HL-60/S4 treated with retinoic acid at 250 ng/mL for 4 days and 3 days (cell line): ENCODE results near the gene XPNPEP2.

Source experiments
- in situ Hi-C: fragments of 300-500 bp; cut with MboI; formaldehyde crosslinking; loops from 2 replicates; pipeline ENCODE4 v1.7.0; 2022; ENCODE audit warnings: low sequenced_read_pairs

XPNPEP2 gene

DNA sequence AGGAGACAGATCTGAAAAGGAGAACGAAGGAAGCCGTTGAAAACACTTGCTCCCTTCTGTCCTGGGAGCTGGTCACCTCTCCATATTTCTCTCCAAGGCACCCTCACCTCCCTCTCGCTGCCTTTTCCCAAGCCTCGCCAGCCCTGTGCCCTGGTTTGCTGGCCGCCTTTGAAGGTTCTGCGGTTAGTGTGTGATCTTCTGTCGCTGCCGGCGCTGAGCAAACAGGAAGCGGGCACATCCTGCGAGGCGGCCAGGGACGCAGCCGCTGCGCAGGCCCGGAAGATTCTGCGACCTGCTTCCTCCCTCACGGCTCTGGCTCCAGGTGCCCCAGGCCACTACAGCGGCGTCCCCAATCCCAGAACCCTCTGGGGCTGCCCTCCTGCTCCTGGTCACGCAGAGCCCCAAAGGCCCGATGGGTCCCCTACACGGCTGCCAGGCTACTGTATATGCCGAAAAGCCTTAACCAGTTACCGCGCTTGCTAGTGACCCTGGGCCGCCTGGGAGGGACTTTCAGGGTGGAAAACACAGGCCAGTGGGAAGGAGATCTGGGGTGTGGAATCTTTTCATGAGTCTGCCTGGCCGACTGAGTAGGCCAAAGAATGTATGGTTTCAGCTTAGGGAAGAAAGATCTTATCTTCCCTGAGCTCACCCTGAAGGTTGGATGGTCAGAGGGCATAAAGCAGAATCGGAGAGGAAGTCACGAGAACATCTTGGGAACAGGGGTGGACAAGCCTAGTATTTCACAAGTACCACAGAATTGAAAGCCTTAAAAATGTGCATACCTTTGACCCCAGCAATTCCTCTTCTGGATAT is 38.6 kb downstream of the XPNPEP2 start:
- in situ Hi-C loops, result no loop called here

- in situ Hi-C loops, result no loop called here
Observed at GRCh38 chrX:129779086-129779672, 40.4 kb downstream of the XPNPEP2 start.

- in situ Hi-C loops, result no loop called here
Observed at GRCh38 chrX:129779747-129780146, 41.0 kb downstream of the XPNPEP2 start, which contains the start of gene SASH3. Gene SASH3 (plus strand): TSS chrX:129779949. CDS start chrX:129780098, 149 bp downstream.

DNA sequence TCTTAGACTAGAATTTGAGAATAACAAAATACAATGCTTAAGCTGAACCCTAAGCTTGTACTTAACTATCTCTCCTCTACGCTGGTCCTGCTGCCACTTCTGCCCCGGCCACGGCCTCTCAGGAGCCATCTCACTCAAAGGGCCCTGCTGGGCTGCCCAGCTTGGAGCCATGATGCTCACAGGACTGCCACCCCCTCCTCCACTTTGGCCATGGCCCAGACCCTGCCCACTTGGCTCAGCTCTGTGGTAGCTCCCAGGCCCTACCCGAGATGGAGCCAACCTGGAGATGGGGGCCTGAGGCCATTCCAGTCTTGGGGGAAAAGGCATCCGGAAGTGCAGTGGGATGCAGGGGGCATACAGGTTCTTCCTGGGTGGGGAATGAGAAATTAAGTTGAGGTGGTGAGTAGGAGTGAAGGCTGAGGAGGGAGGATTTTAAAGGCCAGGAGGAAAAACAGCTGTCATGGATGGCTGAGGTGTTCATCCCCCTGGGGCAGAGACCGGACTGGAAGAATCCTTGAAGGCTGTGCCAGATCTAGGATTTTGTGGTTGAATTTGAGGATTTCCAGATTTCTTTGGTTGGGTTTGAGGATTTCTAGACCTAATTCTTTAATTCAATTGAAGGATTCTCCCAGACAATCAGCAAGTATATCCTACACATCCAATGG is 41.8 kb downstream of the XPNPEP2 start:
- in situ Hi-C loops, result no loop called here

DNA sequence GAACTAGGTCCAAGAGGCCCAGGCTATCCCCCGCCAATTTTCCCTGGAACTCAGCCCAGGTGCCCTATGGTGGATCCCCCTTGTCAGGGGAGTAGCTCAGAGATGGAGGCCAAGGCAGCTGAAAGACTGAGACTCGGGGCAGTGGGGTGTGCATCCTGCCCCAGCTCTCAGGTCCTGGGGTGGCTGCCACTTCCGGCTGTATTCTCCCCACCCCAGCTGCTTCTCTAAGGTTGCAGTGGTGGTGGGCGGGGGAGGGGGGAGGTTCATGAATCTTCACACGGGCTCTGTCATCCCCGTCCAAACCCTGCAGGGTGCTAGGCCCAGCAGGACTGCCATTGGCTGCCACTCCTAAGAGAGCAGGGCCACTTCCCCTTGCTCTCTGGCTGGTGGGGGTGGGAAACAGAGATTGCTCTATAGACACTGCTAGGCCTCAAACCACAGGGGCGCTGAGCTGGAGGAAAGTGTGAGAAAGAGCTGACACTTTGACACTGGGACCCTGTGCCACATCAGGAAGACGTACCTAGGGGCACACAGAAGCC is 42.4 kb downstream of the XPNPEP2 start:
- in situ Hi-C loops, result no loop called here

GRCh38 chrX:129781680-129782495 is 43.1 kb downstream of the XPNPEP2 start:
- in situ Hi-C loops, result no loop called here

DNA sequence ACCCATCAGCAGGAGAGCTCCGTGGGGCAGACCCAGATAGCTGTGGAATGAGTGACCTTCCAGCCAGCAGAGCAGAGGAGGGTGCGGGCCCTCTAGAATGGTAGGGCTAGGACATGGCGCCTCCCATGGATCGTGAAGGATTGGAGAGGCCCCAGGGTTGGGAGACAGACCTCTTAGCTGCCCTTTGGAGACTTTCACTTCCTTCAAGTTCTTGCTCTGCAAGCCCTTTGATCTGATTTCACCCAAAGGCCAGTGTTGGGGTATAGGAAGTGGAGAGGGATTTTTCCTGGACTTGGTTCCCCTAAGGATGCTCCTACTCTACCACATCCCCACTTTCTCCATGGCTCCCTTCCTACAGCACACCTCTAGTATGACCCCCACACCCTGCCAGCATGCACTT is 43.9 kb downstream of the XPNPEP2 start:
- in situ Hi-C loops, result no loop called here

- in situ Hi-C loops, result no loop called here
Observed at GRCh38 chrX:129783291-129783713, 44.5 kb downstream of the XPNPEP2 start.

DNA sequence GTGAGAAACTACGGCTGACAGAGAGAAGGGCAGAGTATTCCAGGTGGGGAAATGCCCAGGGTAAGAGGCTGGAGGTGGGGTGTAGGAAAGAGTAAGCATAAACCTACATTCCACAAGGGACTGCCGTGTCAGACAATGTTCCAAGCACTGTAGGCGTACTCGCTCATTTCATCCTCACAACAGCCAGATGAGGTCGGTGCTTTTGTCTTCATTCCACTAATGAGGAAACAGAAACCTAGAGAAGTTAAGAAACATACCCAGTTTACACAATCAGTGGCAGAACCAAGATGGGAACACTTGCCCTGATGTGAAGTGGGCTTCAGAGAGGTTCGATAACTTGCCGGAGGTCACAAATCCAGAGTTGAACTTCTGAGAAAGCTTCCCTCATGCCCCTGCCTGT is 45.6 kb downstream of the XPNPEP2 start:
- in situ Hi-C loops, result no loop called here

GRCh38 chrX:129785160-129785947 is 46.6 kb downstream of the XPNPEP2 start:
- in situ Hi-C loops, result no loop called here

DNA sequence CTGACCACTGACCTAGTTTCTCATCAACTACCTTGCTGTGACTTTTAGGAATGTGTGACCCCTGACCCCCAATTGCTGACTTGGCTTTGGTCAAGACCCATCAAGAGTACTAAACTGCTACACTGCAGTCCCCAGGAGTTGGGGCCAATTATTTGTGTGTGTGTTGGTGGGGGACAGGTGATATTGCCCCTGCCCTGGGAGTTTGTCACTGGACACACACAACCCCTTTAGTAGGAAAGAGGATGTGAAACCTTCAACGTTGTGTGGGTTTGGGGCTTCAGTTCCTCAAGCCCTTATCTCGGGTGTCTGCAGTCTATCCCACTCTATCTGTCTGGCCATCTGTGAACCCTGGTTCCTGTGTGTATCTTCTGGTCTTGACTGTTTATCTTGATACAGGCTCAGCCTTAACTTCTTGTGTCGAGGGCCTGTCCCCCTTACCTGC is 47.5 kb downstream of the XPNPEP2 start:
- in situ Hi-C loops, result no loop called here

GRCh38 chrX:129787336-129788055 is 48.7 kb downstream of the XPNPEP2 start:
- in situ Hi-C loops, result no loop called here

GRCh38 chrX:129788527-129788926 is 49.7 kb downstream of the XPNPEP2 start:
- in situ Hi-C loops, result no loop called here

- in situ Hi-C loops, result no loop called here
Observed at GRCh38 chrX:129790146-129790545, 51.4 kb downstream of the XPNPEP2 start.

GRCh38 chrX:129790808-129791207 is 52.0 kb downstream of the XPNPEP2 start:
- in situ Hi-C loops, result no loop called here

GRCh38 chrX:129791336-129791735 is 52.6 kb downstream of the XPNPEP2 start:
- in situ Hi-C loops, result no loop called here

GRCh38 chrX:129791961-129792570 is 53.3 kb downstream of the XPNPEP2 start:
- in situ Hi-C loops, result no loop called here

DNA sequence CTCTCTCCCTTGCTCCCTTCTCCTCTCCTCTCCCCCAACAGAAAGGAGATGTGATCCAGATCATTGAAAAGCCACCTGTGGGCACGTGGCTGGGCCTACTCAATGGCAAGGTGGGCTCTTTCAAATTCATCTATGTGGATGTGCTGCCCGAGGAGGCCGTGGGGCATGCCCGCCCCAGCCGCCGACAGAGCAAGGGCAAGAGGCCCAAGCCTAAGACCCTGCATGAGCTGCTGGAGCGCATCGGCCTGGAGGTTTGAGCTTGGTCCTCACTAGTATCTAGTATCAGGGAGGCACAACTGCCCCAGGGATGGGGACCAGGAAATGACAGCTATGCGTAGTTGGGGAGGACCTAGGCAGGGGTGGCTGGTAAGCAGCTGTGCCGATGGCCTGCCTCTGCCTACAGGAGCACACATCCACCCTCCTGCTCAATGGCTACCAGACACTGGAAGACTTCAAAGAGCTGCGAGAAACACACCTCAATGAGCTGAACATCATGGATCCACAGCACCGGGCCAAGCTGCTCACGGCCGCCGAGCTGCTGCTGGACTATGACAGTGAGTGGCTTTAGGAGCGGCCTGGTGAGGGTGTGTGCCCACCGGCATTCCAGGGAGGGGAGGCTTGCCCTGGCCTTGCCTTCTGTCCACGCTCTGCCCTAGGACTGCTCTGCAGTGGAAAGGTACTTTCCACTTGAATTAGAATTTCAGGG is 54.0 kb downstream of the XPNPEP2 start:
- in situ Hi-C loops, result no loop called here
